Body of pancreas (tissue), 4 donors: Measurements from ENCODE around the gene B3GNT4.

ENCODE experiments used
- CTCF ChIP-seq, 7 experiments: fragments of 450-650 bp in 4 of 7; fragments of 200-600 bp in 3 of 7; sonication (generic) in 3 of 7; IDR thresholded peaks; one replicate each; pipeline ENCODE4 v1.5.1; 2016 to 2019; ENCODE audit warnings: antibody characterized with exemption in 7 of 7
- POLR2A ChIP-seq, 3 donors: fragments of 450-650 bp; IDR thresholded peaks; one replicate each; pipeline ENCODE4 v1.6.1; 2016; ENCODE audit warnings: antibody characterized with exemption in 3 of 3, mild to moderate bottlenecking in 2 of 3

- TF ChIP-seq CTCF (IDR thresholded peaks at IDR 0.05) (no peak), POLR2A (IDR thresholded peaks at IDR 0.05) (no peak)
Measured at GRCh38 chr12:122161682-122162081, 41.8 kb upstream of the B3GNT4 start.
